Measurements from ENCODE around the gene ACSF2. TPM values are rescaled to one million over a fixed set of nuclear protein-coding genes. Genes with fewer than 3 reads are reported as not detected.

The ACSF2 gene
- total and polyA plus RNA-seq, 2 donors (not counting 3 experiments of a cell fraction or from before 2014, with no cell fraction given), result 33.2 to 37.2 TPM

- Histone ChIP-seq H3K9me1 (replicated peaks; ENCODE audit: control insufficient read depth, extremely low read depth, insufficient read depth, low read length) (no peaks in the 10 kb centered on the region), H3K79me2 (ENCODE audit: control insufficient read depth, insufficient read depth, low read length) (no peaks in the 10 kb centered on the region), H3K27me3 (ENCODE audit: control insufficient read depth in 2 of 2, insufficient read depth in 2 of 2, low read length in 2 of 2) (no peaks in the 10 kb centered on the region), H3K4me3 (replicated peaks in 1 of 3; ENCODE audit: insufficient read depth in 1 of 3, low read depth in 1 of 3, low read length in 3 of 3) (no peak overlapping the region), H3K36me3 (ENCODE audit: control insufficient read depth in 2 of 2, extremely low read depth in 1 of 2, insufficient read depth in 2 of 2, low read length in 2 of 2) (no peaks in the 10 kb centered on the region), H3K4me2 (ENCODE audit: insufficient read depth, low read length) (no peak overlapping the region), H2AFZ (ENCODE audit: low read depth, low read length) (no peak overlapping the region), H3K27ac (ENCODE audit: insufficient read depth, low read depth, low read length) (no peak overlapping the region), H4K20me1 (replicated peaks; ENCODE audit: control insufficient read depth, extremely low read depth, insufficient read depth, low read length) (no peaks in the 10 kb centered on the region), H3K4me1 (ENCODE audit: control insufficient read depth, extremely low read depth, insufficient read depth, low read length) (peaks cover 4% of the 10 kb centered on the region), H3K9ac (replicated peaks; ENCODE audit: extremely low read depth, insufficient read depth, low read length) (no peak overlapping the region), H3K9me3 (replicated peaks; ENCODE audit: control insufficient read depth, insufficient read depth, low read length) (no peaks in the 10 kb centered on the region)
- TF ChIP-seq MYC (IDR thresholded peaks at IDR 0.05; ENCODE audit: low read depth, low read length) (no peak), GATA2 (IDR thresholded peaks at IDR 0.05; ENCODE audit: insufficient read depth, insufficient read length, low read depth, low read length) (no peak), POLR2A (IDR thresholded peaks at IDR 0.05; ENCODE audit: low read depth, low read length) (no peak), MAX (IDR thresholded peaks at IDR 0.05; ENCODE audit: insufficient read depth, insufficient read length) (no peak), CTCF (IDR thresholded peaks at IDR 0.05; ENCODE audit: extremely low read depth in 1 of 2, insufficient read depth in 1 of 2, low read depth in 1 of 2, low read length in 2 of 2) (no peak), FOS (IDR thresholded peaks at IDR 0.05; ENCODE audit: borderline replicate concordance, insufficient read depth, low read length) (no peak), POLR2AphosphoS5 (IDR thresholded peaks at IDR 0.05; ENCODE audit: insufficient read depth, low read depth, low read length) (no peak), JUN (IDR thresholded peaks at IDR 0.05; ENCODE audit: borderline replicate concordance, insufficient read depth, insufficient read length, low read depth) (no peak), EZH2 (IDR thresholded peaks at IDR 0.05; ENCODE audit: borderline replicate concordance, low read depth, low read length, severe bottlenecking) (no peak)
- CTCF ChIA-PET, result no interaction called here
- no TSS peak for BruUV-seq (replicated peaks)
- intact Hi-C loops (cut with micrococcal nuclease) (no loop called here), dilution Hi-C loops (cut with MboI; ENCODE audit: extremely low pct_ligation_motif_present, low sequenced_read_pairs) (no loop called here)
- DNase-seq (ENCODE audit: low read depth, low spot score) (no peak), FAIRE-seq (no peak)
- POLR2A ChIA-PET, result no interaction called here
Measured at GRCh38 chr17:50513495-50513894, 87.5 kb downstream of the ACSF2 start.

Data from endothelial cell of umbilical vein (primary cell).